Stimulated activated CD8-positive, alpha-beta memory T cell treated with anti-CD3 and anti-CD28 coated beads, Interleukin-12 subunit alpha, Interleukin-12 subunit beta, amount 100 ng/mL, for 4 hours (primary cell): Measurements from ENCODE around the gene CSNK2A1.
"Not testable (repeated sequence)": the region's sequence is repeated elsewhere in the genome, so short reads cannot be mapped to it uniquely, and the experiment has no call there.

Experiments
- DNase-seq: peaks from one replicate; pipeline ENCODE4 v3.0.0-alpha.2; 2020; ENCODE audit warnings: low read depth

CSNK2A1 gene

DNA sequence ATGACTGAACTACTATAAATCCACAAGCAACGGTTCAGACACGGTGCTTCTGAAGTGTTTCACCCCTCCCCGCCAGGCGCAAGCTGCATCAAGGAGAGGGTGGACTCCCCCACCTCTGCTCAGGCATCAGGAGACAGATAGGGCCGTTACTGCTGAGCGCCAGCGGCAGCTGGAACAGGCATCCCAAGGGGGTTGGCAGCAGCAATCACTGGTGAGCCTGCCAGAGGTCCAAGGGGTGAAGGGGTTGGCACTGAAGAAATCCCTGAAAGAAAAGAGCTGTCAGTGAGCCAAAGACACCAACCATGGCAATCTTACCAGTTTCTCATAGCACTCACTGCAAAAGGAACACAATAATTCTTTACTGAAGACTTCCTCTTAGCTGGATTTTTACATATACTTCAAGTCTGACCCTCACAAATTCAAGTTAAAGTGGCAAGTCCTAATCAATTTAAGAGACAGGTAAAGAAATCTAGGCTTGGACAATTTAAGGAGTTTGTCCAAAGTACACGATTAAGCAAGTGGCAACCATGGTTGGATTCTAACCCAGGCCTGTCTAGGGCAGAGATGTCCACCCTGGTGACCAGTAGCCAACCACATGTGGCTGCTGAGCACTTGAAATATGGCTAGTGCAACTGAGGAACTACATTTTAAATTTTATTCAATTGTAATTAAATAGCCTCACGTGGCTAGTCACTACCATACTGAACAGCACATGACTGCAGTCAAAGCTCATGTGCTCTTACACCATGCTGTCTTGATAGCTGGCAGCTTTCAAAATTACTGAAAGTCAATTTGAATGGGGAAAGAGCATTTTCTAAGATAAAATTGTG lies 59.6 kb downstream of the CSNK2A1 start:
- no peak for DNase-seq

DNA sequence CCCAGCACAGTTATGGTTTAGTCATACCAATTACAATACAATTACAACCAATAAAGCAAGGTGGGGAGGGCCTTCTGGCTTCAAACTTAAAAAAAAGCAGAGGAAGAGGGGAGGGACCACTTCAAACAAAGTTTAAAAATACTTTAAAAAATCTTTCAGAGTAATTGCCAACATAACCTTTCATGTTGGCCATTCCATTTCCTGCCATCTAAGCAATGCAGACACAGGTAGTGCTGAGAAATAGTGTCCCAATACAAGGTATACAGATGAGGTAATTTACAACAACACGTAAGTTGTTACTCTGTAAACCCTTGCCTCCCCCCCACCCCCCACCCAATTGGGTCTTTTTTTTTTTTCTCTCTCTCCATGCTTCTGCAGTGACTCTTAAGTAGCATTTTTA lies 62.4 kb downstream of the CSNK2A1 start:
- DNase-seq: no peak

DNA sequence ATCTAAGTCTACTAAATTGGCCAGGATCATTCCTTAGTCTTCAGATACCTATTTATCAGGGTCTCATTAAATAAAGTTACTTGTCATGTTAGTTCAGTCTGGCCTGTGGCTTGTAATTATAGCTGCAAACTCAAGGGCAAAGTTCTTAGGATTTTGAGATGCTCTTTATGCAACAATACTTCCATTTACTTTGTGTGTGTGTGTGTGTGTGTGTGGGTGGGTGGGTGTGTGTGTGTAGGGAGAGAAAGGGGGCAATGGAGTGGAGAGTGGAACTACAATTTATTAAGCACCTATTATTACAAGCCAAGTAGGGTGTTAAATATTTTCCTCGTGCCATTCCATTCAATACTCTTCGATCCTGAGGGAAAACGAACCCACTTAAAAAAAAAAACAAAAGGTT lies 63.5 kb downstream of the CSNK2A1 start:
- DNase-seq: no peak

DNA sequence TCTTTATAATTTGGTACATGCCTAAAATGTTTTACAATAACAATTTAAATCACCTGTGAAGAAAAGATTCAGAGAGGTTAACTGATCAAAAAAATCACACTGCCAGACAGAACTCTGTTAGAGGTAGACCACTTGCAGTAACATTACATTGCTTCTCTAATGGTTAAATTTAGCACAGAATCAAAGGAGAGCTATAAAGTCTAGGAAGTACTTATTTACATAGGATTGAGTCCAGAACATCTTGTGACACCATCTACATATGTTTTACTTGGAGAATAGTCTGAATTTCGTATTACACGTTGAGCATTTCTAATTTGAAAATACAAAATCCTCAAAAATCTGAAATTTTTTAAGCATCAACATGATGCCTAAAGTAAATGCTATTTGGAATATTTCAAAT lies 64.1 kb downstream of the CSNK2A1 start:
- DNase-seq: no peak

DNA sequence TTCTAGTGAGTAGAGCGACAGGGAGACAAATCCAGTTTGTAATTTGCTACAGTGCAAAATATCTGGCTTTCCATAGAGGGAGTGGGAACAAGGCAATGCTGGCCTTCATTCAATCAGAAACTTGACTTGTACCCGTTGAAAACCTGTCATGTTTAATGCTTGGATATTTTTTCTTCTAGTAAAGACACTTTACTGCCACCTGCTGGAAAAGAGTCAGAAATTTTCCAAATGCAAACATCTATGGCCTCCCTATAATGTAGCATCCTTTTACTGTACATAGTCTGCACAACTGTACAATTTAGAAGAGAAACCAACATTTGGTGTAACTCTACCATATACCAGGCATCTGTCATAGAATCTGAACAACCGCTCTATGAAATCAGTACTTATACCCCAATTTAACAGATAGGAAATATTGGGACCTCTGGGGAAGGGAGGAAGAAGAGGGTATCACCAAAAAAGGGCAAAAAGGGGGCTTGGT lies 64.6 kb downstream of the CSNK2A1 start:
- no peak for DNase-seq

DNA sequence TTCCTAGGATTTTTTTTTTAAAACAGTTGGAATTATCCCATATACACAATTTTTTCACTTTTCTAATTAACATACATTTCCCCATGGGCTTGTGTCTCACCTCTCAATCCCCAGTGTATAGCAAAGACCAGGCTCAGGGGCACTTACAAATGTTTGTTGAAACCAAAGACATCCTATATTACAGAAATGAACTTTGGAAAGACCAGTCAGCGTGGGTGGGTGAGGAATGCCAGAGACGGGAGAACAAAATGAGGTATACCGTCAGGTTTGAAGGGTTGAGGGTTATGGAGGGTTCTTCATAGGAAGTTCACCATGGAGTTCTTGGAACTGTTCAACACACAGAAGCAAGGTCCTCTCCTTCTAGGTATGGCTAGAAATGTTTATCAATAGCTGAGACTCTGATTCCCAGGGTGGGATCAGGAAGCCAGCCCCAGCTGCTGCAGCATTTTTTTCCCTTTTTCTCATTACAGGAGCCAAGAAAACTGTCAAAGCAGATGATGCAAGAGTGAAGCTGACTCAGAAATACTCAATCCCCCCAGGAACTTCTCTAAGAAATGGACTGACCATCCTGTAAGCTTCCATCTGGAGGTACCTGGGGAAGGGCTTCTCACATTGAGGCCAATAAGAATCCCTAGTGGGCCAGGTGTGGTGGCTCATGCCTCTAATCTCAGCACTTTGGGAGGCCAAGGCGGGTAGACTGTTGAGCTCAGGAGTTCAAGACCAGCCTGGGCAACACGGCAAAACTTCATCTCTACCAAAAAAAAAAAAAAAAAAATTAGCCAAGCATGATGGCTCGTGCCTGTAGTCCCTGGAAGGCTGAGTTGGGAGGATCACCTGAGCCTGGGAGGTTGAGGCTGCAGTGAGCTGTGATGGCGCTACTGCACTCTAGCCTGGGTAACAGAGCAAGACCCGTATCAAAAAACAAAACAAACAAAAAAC lies 65.3 kb downstream of the CSNK2A1 start:
- DNase-seq: no peak

DNA sequence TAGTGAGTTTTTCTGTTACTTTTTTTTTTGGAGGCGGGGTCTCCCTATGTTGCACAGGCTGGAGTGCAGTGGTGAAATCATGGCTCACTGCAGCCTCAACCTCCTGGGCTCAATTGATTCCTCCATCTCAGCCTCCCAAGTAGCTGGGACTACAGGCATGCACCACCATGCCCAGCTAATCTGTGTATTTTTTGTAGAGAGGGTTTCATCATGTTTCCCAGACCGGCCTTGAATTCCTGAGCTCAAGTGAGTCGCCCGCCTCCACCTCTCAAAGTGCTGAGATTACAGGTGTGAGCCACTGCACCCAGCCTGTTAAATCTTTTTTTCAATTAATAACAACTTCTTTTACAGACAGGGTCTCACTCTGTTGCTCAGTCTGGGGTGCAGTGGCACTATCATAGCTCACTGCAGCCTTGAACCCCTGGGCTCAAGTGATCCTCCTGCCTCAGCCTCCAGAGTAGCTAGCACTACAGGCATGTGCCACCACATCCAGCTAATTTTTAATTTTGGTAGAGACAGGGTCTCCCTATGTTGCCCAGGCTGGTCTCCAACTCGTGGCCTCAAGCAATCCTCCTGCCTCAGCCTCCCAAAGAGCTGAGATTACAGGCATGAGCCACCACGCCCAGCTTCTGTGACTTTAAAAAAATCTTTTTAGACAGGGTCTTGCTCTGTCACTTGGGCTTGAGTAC lies 66.9 kb downstream of the CSNK2A1 start:
- not testable (repeated sequence) for DNase-seq

DNA sequence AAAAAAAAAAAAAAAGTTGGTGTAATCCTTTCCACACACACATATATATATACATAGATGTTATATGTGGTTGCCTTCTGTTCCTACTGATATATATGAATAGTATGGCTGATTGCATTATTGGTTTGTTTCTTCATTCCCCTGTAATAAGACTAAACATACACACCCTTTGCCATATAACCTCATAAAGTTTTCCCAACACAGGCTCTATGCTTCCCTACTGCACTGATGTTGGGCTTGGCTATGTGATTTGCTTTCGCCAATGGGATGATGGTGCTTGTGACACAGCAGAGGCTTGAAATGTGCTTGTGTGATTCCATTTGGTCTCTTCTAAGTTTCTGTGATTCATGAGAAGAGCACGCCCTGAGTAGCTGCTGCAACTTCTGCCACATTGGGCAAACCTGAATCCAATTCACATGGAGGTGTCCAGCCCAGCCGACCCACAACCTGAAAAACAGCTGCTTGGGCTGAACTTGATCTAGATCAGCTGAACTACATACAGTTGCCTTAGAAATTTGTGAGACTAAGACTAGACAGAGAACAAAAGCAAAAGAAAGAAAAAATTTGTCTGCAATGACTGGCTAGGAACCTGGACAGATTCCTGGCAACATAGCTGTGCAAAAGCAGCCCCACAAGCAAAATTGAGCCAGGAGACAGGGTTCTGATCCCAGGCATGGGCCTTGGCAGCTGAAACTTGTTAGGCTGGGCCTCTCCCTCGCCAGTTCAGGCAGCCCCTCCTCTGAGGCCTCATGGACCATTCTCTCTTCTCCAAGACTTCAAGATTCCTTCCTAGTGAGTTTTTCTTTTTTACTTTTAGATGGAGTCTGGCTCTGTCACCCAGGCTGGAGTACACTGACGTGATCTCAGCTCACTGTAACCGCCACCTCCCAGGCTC lies 67.9 kb downstream of the CSNK2A1 start:
- DNase-seq: no peak

DNA sequence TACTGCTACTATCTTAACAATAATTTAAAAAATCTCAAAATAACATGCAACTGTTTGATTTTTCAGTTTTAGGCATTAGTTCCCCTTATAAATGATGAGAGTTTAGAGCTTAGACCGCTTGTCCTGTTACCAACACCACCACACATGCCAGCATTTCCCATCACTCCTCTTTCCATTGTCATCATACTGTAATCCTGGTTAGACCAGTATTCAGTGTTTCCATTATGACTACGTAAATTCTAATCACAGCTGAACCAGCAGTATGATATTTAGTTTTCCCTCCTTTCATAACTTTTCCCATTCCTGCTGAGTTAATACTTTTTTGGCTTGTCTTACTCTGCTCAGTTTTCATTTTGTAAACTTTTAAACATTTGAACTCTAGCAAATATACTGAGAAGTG lies 69.0 kb downstream of the CSNK2A1 start:
- no peak for DNase-seq

DNA sequence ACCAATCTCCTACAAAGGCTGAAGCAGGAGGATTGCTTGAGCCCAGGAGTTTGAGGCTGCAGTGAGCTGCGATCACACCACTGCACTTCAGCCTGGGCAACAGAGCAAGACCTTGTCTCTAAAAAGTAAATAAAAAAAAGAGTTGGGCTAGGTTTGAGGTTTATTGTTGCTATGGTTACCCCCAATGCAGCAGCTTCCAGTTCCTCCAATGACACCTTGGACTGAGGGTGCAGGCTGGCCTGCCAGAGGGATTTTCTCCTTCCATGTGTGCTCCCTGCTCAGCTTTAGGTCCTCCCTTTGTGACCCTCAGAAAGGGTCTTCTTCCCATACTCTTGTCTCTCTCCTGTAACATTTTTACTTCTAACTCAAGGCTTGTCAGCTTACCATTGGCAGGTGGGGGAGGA lies 70.7 kb downstream of the CSNK2A1 start:
- no peak for DNase-seq

DNA sequence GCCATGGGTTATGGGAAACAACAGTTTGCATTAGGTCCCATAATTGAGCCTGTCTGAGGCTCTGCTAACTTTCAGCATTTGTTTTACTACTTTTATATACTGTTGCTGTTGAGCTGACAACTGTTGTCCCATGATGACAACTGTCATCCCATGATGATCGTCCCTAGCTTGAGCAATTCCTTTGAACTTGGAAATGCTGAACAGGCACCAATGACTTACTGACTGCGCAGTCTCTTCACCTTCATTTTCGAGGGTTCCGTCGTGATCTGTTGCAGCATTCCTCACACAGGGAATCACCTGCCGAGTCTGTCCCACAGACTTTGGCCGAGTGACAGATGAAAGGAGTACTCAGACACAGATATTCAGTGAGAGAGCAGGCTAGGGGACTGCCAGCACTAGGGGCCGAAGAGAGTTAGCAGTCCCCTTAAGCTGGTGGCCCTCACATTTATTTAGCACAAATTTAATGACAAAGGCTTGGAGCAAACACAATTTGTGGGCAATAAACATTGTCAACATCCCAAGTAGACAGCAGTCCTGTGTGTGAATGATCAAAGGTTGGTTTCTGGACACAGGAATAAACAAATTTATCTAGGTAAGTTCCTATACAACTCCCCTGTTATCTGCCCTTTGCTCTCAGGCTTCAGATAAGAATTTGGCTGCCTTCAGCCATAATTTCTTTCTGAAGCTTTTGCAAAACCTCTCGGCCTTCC lies 71.3 kb downstream of the CSNK2A1 start:
- no peak for DNase-seq

DNA sequence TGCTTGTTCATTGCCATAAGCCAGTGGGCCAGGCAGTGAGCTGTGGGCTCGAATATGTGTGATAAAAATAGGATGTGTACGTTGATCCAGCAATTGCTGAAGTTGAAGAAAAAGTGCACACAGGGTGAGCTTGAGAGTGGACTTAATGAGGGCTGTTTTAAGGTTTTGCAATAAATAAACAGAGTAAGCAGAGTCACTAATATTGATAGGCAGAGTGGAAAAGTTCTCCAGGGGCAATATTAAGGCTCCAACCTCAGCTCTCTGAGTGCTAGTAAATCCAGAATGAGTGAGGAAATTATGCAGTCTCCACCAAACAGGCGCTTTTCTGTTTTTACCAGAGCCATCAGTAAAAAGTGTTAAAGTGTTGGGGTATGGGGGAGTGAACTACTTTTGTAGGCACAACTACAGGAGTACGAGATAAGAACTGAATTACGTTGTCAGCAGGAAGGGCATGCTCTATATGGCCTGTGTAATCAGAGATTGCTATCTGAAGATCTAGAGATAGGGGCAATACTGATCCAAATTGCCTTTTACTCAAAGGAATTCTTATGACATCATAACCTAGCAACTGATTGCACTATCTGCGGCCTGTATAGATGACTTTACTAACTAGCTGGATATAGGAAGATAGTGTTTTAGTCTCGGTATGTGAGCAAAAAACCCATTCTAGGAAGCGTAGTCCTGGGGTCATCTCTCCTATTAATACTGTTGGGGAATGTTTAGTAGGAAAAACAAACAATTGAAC lies 73.7 kb downstream of the CSNK2A1 start:
- no peak for DNase-seq

DNA sequence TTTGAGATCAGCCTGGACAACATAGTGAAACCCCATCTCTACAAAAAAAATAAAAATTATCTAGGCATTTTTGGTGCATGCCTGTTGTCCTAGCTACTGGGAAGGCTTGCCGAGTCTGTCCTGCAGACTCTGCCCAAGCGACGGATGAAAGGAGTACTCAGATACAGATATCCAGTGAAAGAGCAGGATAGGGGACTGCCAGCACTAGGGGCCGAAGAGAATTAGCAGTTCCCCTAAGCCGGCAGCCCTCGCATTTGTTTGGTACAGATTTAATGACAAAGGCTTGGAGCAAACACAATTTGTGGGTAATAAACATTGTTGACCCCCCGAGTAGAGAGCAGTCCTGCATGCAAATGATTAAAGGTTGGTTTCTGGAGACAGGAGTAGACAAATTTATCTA lies 75.8 kb downstream of the CSNK2A1 start:
- no peak for DNase-seq

DNA sequence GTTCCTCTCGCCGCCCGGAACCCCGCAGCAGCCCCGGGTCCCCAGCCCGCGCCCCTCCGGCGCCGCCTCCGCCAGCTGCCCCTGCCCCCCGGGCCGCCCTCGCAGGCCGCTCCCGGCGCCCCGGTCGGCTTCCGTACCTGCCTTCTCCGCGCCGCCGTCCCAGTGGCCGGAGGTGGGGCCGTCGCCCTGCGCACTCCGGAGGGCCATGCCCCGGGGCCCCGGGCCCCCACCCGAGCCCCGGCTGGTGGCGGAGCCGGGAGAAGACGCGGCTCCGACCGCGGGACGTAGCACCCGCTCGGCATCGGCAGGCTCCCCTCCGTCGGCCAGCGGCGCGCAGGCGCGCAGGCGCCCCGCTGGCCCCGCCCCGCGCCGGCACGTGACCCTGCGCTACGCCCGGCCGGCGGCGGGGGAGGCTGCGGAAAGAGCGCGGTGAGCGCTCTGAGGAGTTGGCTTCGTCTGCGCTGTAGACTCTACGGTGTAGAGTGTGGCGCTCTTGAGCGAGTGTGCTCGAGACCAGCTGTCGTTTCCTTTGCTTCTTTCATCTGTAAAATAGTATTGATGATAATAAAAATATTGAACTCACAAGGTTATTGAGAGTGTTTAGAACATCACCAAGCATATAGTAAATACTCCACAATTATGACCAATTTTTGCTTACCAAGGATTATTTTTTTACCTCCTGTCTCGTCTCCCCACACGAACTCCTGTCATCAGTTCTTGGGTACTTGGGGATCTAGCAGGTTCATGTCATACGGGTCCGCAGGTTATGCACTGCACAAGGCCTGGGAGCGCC lies 81.2 kb downstream of the CSNK2A1 start, which contains the start of gene TBC1D20:
TBC1D20 (minus strand) TSS at position 335 of the 793 bp plus-strand sequence; CDS start at position 207, 128 bp downstream.
- peak; percentile 77 for DNase-seq

DNA sequence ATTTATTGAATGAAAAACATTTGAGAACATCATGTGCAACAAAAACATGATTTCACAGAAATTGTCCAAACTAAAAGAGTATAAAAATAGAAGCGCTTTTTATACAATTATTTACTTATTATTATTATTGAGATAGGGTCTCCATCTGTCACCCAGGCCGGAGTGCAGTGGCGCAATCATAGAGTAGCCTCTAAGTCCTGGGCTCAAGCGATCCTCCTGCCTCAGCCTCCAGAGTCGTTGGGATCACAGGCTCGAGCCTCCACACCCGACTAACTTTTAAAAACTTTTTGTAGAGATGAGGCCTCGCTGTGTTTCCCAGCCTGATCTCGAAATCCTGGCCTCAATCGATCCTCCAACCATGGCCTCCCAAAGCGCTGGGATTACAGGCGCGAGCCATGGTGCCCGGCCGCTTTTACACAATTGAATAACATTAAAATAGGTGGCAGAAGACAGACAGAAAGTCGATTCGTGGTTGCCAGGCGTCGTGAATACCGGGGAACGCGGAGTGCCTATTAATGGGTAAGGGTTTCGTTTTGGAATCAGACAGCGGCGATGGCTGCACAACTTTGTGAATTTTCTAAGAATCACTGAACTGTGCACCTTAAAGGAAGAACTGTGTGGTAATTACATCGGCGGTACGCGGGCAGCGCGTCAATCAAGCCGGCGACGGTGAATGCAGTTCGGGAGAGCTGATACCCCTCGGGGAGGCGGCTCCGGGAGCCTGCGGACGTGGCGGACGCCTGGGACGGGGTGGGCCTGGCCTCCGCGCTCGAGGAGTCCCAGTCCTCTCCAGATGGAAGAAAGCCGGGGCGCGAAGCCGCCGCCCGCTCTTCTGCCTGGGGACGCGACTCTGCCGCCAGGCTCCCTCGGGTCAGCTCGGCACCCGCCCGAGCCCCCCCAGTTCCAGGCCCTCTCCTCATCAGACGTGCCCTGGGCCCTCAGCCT lies 82.1 kb downstream of the CSNK2A1 start:
- DNase-seq: peak; percentile 4

DNA sequence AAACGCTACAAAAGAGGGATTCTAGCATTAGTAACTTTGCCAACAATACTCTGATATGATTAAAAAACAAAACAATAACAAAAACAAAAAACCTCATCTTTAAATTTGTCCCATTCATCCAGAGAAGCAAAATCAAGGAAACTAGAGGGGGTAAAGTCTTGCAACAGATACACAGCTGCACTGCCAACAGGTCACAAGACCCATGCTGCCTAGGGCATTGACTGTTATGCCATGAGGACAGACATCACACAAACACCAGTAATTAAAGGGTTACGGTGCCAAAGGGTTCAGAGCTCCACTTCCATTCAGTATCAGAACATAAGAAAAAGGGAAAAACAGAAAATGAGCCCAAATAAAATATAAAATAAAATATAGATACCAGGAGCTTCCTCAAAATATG lies 82.9 kb downstream of the CSNK2A1 start:
- DNase-seq: no peak

DNA sequence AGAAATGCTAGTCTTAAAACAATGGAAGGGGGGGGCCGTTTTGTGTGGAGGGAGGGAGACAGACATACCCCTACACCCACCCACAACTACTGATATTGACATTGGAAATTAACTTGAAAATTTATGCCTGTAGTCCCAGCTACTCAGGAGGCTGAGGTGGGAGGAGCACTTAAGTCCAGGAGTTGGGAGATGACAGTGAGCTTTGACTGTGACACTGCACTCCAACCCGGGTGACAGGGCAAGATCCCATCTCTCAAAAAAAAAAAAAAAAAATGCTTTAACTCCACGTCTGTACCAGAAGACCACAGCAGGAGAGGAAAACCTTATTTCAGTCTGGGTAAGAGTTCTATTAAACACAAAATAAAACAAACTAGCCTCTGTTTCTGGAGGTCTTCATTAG lies 83.4 kb downstream of the CSNK2A1 start:
- no peak for DNase-seq

DNA sequence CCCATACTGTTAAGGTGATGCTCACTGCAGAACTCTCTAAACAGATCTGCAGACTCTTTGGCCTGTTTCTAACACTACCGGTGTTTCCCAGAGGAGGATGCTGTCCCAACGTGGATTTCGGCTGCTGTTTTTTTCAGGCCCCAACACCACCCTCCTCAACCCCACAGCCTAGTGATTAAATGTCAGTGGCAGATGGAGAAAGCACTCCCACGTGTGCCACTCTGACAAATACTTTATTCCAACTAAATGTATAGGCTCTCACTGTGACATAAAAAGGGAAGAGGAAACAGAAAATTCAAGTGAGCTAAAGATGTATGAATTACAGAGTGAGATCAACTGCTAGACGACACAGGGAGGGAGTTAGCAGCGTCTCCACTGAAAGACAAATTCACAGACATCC lies 84.8 kb downstream of the CSNK2A1 start:
- DNase-seq: no peak
